ENCODE data around the gene DIO1.

DNA sequence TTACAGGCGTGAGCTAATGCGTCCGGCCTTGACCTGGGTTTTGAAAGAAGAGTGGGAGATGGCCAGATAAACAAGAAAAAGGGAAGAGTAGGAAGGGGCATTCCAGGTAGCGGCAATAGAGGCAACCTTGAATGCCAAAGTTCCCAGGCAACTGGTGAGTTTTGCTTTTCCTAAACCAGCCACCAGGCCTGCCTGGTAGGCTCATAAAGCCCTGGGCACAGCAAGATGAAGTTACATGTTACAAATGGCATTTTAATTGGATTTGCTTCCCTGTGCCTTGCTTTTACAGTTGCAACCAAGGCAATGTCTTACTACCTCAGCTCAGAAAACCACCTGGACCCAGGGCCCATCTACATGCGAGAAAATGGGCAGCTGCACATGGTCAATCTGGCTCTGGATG lies 57.7 kb downstream of the DIO1 start:
- TF ChIP-seq POLR2A (IDR thresholded peaks at IDR 0.05; ENCODE audit: low read length) = no peak
- TF ChIP-seq GATA1 (IDR thresholded peaks at IDR 0.05; ENCODE audit: low read depth, low read length) = no peak
